GM19468 (cell line): ENCODE measurements around the gene RPS6KA1.

Source experiments
- ATAC-seq: cut with Tn5 transposase; IDR thresholded peaks from one replicate; pipeline ENCODE4 v1.9.1; 2021; ENCODE audit warnings: mild to moderate bottlenecking, moderate library complexity, moderate number of reproducible peaks; ENCODE audit not compliant: unreplicated experiment; ENCODE audit errors: extremely low read depth

The RPS6KA1 gene

DNA sequence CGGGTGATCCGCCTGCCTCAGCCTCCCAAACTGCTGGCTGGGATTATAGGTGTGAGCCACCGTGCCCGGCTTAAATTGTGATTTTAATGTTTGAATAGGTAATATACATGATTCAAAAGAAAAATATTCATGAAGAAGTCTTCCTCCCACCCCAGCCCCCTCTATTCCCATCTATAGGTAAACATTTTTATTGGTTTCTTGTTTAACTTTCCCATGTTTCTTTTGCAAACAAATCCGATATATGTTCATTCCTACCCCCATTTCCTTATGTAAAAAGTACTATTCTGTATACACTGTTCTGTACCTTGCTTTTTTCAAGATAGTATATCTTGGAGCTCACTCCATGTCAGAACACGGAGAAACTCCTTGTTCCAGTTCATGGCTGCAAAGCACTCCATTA, 23.2 kb downstream of the RPS6KA1 start:
- no peak for ATAC-seq

DNA sequence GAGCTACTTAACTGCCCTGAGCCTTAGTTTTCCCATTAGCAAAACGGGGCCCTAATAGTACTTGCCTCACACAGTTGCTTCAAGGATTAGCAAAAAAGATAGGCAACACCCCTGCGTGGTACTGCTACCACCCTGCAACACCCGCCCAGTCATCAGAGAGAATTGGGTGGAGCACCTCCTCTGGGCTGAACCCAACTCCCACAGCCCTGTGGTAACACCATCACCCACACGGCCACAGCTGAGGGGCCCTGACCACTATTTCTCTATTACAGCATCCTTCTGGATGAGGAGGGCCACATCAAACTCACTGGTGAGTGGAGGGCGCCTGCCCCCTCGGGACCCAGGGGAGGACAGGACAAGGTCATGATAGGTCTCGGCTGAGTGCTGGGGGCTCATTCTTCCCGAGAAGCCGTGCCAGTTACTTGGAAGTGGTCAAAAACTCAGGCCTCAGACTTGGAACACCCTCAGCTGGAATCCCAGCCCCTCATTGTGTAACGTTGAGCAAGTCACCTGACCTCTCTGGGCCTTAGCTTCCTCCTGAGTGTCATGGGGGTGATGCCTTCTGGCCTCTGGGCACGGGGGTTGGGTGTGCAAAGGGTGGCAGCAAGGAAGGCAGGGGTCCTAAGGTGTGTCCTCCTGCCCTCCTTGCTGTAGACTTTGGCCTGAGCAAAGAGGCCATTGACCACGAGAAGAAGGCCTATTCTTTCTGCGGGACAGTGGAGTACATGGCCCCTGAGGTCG, 24.6 kb downstream of the RPS6KA1 start:
- no peak for ATAC-seq

DNA sequence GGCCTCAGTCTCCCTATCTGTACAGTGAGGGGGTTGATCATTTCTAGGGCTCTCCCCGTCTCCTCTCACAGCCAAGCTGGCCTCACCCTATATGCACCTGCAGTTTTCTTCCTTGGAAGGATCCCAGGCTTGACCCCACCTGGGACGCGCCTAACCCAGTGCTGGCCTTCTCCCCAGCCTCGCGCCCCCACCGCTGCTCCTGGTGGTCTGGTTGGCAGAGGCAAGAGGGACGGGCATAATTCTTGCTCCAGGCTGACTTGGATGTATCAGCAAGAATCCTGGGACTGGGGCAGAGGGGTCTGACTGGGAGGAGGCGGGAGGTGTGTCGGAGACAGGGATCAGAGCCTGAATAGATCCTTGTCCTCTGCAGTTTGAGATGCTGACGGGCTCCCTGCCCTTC, 25.2 kb downstream of the RPS6KA1 start:
- ATAC-seq: no peak

DNA sequence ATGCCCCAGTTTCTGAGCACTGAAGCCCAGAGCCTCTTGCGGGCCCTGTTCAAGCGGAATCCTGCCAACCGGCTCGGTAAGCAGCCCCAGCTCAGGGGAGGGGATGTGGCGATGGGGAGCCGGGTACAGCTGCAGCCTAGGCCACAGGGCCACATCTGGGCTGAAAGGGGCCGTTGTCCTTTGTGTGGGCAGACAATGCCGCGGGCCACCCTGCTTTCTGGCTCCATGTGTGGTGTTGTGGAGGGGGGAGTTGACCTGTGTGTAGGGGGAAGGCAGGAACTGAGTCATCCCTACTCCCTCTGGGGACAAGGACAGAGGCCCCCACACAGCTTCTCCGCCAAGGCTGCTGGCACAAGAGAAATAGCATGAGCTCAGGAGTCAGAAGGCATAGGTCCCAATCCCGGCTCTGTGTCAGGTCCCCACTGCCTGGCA, 26.0 kb downstream of the RPS6KA1 start:
- ATAC-seq: no peak

DNA sequence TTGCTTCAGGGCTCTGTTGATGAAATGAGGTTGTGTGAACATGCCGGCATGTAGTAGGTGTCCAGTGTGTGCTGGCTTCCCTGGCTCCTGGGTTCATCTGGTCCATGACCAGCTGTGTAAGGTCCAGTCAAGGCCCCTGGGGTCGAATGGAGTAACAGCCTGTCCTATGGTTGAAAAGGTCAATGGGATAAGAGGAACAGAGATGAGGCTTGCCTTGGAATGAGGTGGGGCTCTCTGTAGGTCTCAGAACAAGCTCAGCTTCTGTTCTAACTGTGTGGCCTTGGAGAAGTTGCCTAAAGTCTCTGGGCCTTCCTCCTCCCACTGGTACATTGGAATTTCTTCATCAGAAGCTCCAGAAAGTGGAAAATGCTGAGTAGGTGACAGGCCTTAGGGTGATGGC, 26.6 kb downstream of the RPS6KA1 start:
- no peak for ATAC-seq

DNA sequence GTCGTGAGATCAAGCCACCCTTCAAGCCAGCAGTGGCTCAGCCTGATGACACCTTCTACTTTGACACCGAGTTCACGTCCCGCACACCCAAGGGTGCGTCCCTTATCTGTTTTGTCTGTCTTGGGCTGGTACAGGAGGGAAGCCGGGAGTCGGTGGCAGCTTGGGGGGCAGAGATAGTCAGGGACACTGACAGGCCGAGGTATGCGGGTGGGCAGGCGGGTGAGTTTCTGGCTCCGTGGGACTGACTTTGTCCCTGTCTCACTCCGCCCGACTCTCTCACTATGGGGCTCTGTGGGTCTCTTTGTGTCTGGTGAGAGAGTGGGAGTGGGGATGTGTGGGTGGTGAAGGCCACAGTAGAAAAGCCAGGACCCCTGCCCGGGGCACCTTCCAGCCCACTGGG, 27.4 kb downstream of the RPS6KA1 start:
- no peak for ATAC-seq

DNA sequence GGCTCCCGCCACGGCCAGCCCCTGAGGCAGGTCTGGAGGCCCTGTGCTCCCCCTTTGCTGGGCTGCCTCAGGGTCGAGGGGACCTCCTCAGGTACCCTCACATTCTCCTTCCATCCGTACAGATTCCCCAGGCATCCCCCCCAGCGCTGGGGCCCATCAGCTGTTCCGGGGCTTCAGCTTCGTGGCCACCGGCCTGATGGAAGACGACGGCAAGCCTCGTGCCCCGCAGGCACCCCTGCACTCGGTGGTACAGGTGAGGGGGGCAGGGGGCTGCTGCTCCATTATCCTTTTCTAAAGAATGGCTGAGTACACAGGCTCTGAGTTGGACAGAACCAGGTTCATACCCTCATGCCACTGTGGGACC, 29.1 kb downstream of the RPS6KA1 start:
- no peak for ATAC-seq

DNA sequence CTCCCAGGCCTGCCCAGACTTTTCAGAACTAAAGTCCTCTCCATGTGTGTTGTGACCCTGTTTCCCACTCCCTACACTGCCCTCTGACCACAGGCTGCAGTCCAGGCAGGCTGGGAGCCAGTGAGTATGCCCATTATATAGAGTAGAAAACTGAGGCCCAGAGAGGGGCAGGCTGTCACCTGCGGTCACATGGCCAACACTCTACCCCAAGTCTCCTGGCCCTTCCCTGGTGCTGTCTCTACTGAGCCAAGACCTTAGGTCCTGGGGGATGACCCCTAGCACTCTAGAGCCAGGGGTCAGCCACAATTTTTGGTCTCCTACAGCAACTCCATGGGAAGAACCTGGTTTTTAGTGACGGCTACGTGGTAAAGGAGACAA, 30.8 kb downstream of the RPS6KA1 start:
- ATAC-seq: no peak

DNA sequence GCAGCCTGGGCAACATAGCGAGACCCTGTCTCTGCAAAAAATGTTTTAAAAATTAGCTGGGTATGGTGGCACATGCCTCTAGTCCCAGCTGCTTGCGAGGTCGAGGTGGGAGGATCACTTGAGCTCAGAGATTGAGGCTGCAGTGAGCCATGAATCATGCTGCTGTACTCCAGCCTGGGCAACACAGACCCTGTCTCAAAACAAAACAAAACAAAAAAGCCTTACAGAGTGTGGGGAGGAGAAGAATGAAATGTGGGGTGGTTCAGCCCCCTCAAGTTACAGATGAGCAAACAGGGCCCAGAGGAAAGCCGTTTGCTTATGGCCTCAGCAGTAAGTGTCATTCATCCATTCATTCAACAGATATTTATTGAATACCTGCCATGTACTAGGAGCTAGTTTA, 40.7 kb downstream of the RPS6KA1 start:
- no peak for ATAC-seq

DNA sequence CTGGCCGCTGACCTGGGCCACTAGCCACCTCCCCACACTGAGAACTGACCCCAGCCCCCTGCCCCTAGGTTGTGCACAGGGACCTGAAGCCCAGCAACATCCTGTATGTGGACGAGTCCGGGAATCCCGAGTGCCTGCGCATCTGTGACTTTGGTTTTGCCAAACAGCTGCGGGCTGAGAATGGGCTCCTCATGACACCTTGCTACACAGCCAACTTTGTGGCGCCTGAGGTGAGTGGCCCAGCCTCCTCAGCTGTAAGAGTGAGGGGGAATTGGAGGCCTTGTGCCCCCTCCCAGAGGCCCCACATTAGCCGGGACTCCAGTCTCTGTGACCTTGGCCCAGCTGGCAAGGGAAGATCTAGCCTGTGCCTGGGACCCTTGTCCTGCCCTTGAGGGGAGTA, 41.8 kb downstream of the RPS6KA1 start:
- no peak for ATAC-seq

DNA sequence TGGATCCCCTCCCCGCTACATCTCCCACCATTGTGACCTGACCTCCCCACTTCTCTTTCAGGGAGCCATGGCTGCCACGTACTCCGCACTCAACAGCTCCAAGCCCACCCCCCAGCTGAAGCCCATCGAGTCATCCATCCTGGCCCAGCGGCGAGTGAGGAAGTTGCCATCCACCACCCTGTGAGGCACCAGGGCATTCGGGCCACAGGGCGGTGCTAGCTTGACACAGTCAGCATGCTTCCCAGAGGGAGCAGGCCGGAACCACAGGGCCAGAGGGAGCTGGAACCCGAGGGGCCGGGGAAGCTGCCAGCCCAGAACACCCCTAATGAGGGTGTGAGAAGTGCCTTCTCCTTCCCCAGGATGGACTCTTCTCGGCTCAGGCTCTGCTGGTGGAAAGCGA, 44.5 kb downstream of the RPS6KA1 start:
- no peak for ATAC-seq

DNA sequence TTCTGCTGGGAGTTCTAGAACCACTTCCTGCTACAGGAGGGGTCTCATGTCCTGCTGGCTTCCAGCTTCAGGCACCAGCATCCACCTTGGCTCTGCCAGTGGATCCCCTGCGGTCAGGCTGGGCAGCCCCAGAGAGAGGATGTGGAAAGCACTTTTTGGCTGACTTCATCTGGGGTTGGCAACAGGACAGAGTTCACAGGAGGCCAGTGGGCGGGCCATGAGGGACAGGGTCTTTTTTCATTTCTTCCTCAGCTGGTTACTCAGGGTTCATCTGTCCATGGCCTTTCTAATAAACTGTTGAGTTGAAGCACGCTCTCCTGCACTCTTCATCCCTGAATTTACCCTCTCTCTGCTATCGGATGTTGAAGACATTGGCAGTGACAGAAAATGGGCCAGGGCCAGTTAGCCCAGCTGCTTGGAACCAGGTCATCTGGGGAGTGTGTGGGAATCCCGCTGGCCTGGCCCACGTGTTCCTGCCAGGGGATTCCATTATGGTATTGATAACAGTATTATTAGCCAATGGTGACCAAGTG, 45.2 kb downstream of the RPS6KA1 start:
- ATAC-seq: no peak

DNA sequence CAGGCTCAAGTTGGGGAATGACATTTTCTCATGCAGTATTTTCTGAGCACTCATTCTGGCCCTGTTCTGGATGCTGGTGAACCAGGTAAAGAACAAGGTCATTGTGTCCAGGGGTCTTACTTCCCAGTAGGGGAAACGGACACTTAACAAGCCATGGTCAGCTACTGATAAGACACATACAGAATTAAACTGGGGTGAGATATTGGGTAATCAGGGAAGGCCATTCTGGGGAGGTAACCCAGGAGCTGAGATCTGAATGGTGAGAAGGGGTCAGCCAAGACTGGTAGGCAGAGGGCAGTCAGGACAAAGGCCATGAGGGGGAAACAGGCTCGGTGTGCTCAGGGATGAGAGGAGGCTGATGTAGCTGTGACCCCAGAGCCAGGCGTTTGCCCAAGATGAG, 45.8 kb downstream of the RPS6KA1 start:
- no peak for ATAC-seq

DNA sequence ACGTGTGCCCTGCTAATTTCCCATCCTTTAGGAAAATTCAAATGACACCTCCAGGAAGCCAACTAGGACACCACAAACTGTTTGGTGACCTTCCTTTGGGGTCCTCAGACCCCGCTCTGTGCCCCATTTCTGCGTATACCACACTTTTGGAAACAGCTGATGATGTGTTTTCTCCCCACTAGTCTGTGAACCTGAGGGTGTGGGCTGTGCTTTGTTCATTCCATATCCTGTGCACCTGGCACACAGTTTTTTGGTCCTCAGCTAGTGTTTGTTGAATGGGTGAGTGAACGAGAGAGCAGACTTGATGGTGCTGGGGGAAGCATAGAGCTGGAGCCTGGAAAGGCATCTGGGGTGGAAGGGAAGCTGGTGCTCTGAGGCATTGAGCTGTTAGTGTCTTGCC, 48.6 kb downstream of the RPS6KA1 start:
- ATAC-seq: no peak

DNA sequence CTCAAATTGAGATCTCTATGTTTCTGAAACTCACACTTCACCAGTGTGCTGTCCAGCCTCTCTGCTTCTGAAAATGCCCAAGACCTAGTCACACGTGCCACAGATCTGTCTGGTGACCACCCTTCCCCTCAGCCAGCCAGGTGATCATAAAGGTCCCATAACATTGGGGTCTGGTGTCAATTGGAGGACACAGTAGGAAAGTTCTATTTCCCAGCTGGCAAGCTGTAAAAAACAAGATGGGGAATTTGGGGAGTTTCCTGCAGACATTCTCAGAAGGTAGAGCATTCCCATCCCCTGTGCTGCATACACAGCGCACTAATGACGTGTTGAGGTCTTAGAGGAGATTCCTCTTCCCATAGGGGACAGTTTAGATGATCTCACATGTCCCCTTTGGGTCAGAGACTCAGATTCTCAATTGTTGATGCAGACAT, 50.1 kb downstream of the RPS6KA1 start:
- no peak for ATAC-seq

DNA sequence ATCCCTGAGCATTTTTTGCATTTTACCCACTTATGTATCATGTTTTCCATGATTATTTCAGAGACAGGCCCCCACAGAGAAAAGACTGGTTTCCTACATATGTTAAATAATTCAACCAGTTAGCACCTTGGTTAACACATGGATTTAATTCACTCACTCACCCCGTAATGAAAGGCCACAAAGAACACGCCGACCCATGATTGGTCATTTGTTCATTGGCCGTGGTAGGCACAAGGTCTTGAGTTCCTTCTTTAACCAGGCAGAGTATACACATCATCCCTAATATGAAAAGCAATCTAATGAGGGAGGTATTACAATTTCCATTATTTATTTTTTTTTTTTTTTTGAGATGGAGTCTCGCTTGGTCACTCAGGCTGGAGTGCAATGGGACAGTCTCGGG, 50.6 kb downstream of the RPS6KA1 start:
- ATAC-seq: no peak

DNA sequence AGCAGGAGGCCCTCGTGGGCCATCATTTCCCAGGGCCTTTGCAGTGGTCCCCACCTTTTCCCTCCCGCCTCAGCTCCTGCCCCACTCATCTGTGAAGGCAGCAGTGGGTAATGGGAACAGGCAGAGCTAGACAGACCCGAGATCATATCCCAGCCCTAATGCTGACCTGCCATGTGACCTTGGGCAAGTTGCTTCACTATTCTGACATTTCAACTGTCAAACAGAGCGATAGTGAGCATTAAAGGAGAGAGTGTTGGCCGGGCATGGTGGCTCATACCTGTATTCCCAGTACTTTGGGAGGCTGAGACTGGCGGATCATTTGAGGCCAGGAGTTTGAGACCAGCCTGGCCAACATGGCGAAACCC, 51.7 kb downstream of the RPS6KA1 start:
- no peak for ATAC-seq

DNA sequence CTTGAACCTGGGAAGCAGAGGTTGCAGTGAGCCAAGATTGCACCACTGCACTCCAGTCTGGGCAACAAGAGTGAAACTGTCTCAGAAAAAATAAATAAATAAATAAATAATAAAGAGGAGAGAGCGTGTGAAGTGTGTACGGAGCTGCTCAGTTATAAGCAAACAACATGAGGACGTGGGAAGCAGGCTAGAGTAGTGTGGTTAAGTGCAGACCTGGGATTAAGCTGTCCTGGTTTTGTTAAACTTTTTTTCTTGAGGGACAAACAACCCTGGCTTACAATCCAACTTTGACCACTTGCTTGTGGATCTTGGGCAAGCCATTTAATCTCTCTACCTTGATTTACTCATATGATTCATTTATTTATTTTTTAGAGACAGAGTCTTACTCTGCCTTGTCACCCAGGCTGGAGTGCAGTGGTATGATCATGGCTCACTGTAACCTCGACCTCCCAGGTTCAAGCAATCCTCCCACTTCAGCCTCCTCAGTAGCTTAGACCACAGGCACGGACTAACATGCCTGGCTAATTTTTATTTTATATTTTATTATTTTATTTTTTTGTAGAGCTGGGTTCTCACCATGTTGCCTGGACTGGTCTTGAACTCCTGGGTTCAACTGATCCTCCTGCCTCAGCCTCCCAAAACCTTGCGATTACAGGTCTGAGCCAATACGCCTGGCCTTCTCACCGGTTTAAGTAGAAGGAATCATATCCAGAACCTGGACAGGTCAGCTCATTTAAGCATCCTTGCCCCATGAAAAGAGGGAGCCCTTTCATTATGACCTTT, 52.7 kb downstream of the RPS6KA1 start:
- no peak for ATAC-seq

DNA sequence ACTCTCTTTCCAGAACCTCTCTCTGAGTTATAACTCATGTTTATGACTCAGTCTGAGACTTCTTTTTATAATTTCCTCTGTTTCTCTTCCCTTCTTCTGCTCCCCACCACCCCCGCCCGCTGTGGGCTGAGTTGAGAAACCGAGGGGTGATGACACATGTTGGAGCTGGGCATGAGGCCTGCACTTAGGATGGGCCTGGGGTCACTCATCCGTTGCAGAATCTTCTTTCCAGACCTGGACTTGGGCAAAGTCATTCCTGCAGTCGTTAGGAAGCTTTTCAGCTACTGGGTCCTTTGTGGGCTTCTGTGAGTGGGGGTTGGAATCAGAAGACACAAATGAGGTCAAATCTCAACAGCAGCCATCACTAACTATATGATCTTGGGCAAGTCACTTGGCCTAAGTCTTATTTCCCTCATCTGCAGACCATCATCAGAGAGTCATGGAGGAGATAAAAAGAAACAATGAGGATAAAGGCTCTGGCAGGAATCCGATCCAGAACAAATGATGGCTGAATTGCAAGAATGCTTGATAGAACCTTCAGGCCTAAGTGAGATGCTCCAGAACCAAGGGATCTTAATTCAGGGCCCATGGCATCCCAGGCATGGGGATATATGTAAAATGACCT, 53.4 kb downstream of the RPS6KA1 start:
- no peak for ATAC-seq

DNA sequence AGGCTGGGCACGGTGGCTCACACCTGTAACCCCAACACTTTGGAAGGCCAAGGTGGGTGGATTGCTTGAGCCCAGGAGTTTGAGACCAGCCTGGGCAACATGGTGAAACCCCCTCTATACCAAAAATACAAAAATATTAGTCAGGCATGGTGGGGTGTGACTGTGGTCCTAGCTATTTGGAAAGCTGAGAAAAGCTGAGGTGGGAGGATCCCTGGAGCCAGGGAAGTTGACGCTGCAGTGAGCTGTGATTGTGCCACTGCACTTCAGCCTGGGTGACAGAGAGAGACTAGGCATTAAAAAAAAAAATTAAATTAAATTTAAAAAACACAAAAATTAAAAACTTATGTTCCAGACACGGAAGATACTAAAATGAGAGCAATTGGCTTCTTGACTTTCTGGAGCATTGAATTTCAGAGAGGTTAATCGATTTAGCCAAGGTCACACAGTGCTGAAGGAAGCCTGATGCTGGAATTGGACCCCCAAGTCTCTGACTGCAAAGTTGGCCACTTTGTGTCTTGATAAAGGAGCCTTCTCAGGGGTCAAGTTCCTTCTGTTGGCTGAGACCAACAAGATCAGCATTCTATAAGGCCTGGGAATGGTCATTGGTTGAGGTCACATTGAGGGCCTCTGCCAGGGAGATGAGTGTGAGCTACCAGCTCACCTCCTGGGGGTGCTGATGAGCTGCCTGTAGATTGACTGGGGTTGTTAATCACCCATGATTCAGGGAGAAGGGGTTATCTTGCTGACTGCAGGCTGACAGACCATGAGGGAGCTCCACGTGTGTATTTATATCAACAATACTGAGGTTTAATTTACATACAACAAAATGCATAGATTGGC, 54.3 kb downstream of the RPS6KA1 start:
- ATAC-seq: no peak
